Heart left ventricle (tissue), 16 donors: ENCODE measurements around the gene ADAM8. TPM values are rescaled to one million over a fixed set of nuclear protein-coding genes. Genes with fewer than 3 reads are reported as not detected.
"Not testable (repeated sequence)": the region's sequence is repeated elsewhere in the genome, so short reads cannot be mapped to it uniquely, and the experiment has no call there.

Experiments
- ATAC-seq, 4 donors: fragments of 200-7000 bp; cut with Tn5 transposase; one replicate each; pipeline ENCODE4 v1.9.1; 2020 to 2022; ENCODE audit warnings: moderate library complexity in 4 of 4, mild to moderate bottlenecking in 3 of 4, moderate number of reproducible peaks in 1 of 4
- DNase-seq, 5 donors: peaks; one replicate each; pipeline ENCODE4 v3.0.0-alpha.2; 2020
- H3K27ac ChIP-seq, 12 donors: fragments of 200-600 bp; sonication (generic) in 4 of 12; one replicate each; pipeline versions ENCODE4 v1.5.0 to v1.8.0; 2016 to 2022; ENCODE audit warnings: mild to moderate bottlenecking in 2 of 12
- H3K27me3 ChIP-seq, 9 donors: fragments of 200-600 bp; sonication (generic) in 2 of 9; one replicate each; pipeline versions ENCODE4 v1.5.1 to v1.8.0; 2016 to 2022; ENCODE audit warnings: mild to moderate bottlenecking in 3 of 9
- H3K36me3 ChIP-seq, 9 donors: fragments of 200-600 bp; sonication (generic) in 2 of 9; one replicate each; pipeline versions ENCODE4 v1.5.0 to v1.8.0; 2018 to 2022; ENCODE audit warnings: mild to moderate bottlenecking in 2 of 9
- H3K4me1 ChIP-seq, 12 donors: fragments of 200-600 bp; sonication (generic) in 4 of 12; one replicate each; pipeline versions ENCODE4 v1.5.0 to v1.8.0; 2016 to 2022; ENCODE audit warnings: mild to moderate bottlenecking in 3 of 12
- H3K4me3 ChIP-seq, 12 donors: fragments of 200-600 bp; sonication (generic) in 4 of 12; one replicate each; pipeline versions ENCODE4 v1.5.0 to v1.8.0; 2017 to 2022; ENCODE audit warnings: mild to moderate bottlenecking in 9 of 12, moderate library complexity in 4 of 12
- H3K9me3 ChIP-seq, 12 donors: fragments of 200-600 bp; sonication (generic) in 4 of 12; one replicate each; pipeline versions ENCODE4 v1.5.0 to v1.8.0; 2016 to 2022; ENCODE audit warnings: mild to moderate bottlenecking in 1 of 12
- CTCF ChIP-seq, 12 donors: fragments of 200-600 bp; sonication (generic) in 4 of 12; IDR thresholded peaks; one replicate each; pipeline versions ENCODE4 v1.5.0 to v1.8.0; 2018 to 2022; ENCODE audit warnings: antibody characterized with exemption in 12 of 12, mild to moderate bottlenecking in 5 of 12
- POLR2A ChIP-seq, 2 donors: fragments of 450-650 bp; IDR thresholded peaks; one replicate each; pipeline ENCODE4 v1.6.1; 2017; ENCODE audit warnings: antibody characterized with exemption in 2 of 2, mild to moderate bottlenecking in 2 of 2, moderate library complexity in 2 of 2
- WGBS, 4 donors: extraction: QIAGEN DNeasy Blood & Tissue Kit in 2 of 4; methylation state at CpG; one replicate each; pipeline versions ENCODE4 v1.1.5 to v1.1.7; 2013 to 2018; 5-methylcytosine and 5-hydroxymethylcytosine counted together
- intact Hi-C, 10 donors: fragments of 100-400 bp; cut with DNase I; formaldehyde crosslinking; loops; one replicate each; pipeline versions ENCODE4 v1.11.1 to v1.14.2; 2022
- polyA plus RNA-seq, 2 donors: library from polyadenylated mRNA; stranded (reverse); fragments of 200-250 nt; gene quantifications; one replicate each; pipeline ENCODE4 v1.2.3, GENCODE V29; 2013
- total RNA-seq, 9 donors: library from RNA; depleted of rRNA in 2 of 9; stranded (reverse); fragments of >200 nt in 2 of 9; fragmentation: NEBNext Ultra II Directional in 3 of 9; extraction: Animal tissue kit (Norgen Biotek cat#: 25700) in 3 of 9; gene quantifications; one replicate each; pipeline versions ENCODE4 v1.1.0 to v1.2.4, GENCODE V29; 2016 to 2023
- donor health status: ischemic (EF 13 %, LVEDD 7.1; RV severe dilation, severe dysfunction).
- donor health status: healthy with polysubstance abuse.
- donor health status: DM: no; HTN: yes; CAD: no.
- donor health status: DM: no; HTN: no; CAD: no.
- donor health status: ischemic (EF 25% LVEDD 6.9; RV normal size, moderate dysfunction).
- donor health status: ischemic (EF 25% LVEDD 5.7; RV mildly dilated, moderate dysfunction).
- donor health status: healthy.
- donor health status: DM: yes; HTN: yes; CAD: no.
- donor health status: ischemic (EF 35%, LVEDD 5.7; RV mildly dilated, moderate dysfunction).
- donor health status: nonischemic (EF 11% LVEDD 7.7; RV severe dilation, severe dysfunction).
- donor health status: DM: yes; HTN: yes; CAD: no.
- donor health status: PGD.
- donor health status: ischemic (EF 29% LVEDD 5.4; RV normal size, mild dysfunction).
- donor health status: nonischemic (EF 23%, LVEDD 6.1; RV moderate dilation, normal function).

The ADAM8 gene
- total and polyA plus RNA-seq, 11 donors, result 0.50 to 10.3 (median 1.6) TPM

- Histone ChIP-seq H3K9me3 (no peaks in the 10 kb centered on the region), H3K27me3 (no peaks in the 10 kb centered on the region), H3K4me1 (peaks cover 3 to 20% (median 5%) of the 10 kb centered on the region in 12 donors), H3K36me3 (peaks cover 0 to 28% (median 0%) of the 10 kb centered on the region in 9 donors), H3K27ac (no peak overlapping the region), H3K4me3 (no peak overlapping the region)
- ATAC-seq (no peak), DNase-seq (no peak)
- WGBS, 4 donors, result 71 to 85% (median 80%) methylated on average over 5 to 14 of the region's 14 CpGs
- TF ChIP-seq POLR2A (IDR thresholded peaks at IDR 0.05), result no peak
- TF ChIP-seq CTCF (IDR thresholded peaks at IDR 0.05), result no peak
- intact Hi-C loops, result no loop called here
Observed at GRCh38 chr10:133267293-133267692, 9.4 kb downstream of the ADAM8 start.

DNA sequence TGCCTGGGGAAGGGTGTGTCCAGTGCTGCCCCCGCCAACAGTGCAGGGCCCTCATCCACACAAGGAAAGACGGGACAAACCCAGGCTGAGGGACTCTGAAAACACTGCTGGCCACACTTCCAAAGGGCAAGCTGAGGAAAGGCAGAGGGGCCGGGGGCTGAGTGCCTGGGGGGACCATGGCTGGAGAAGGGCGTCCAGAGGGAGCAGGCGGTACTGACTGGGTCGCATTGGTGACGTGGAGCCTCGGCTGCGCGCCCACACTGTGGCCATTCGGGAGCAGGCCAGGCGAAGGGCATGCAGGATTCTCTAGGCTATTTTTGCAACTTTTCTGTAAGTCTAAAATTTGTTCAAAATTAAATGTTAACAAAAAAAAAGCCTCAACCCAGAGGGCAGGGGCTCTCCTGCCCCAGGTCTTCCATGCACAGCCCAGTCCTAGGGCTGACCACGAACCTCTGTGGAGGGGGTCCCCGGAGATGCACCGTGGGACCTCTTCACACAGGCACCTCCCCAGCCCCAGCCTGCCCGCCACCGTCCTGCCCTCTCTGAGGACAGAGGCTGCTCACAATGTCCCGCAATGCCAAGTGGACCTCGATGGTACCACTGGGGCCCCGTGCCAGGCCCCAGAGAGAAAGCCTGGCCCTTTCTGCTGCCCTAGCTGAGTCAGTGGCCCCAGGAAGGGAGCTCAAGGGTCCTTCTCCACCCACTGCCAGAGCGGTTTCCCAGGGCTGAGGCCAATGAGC lies 10.4 kb downstream of the ADAM8 start:
- WGBS, 4 donors, result 87 to 96% (median 90%) methylated on average over 17 to 21 of the region's 21 CpGs
- Histone ChIP-seq H3K27me3 (no peaks in the 10 kb centered on the region), H3K9me3 (no peaks in the 10 kb centered on the region), H3K27ac (no peak overlapping the region), H3K4me1 (peaks cover 5 to 25% (median 11%) of the 10 kb centered on the region in 12 donors), H3K4me3 (no peak overlapping the region), H3K36me3 (peaks cover 0 to 28% (median 0%) of the 10 kb centered on the region in 9 donors)
- no peak for DNase-seq
- intact Hi-C loops, result no loop called here
- TF ChIP-seq CTCF (IDR thresholded peaks at IDR 0.05), result no peak
- no peak for TF ChIP-seq POLR2A (IDR thresholded peaks at IDR 0.05)
- ATAC-seq, result no peak

DNA sequence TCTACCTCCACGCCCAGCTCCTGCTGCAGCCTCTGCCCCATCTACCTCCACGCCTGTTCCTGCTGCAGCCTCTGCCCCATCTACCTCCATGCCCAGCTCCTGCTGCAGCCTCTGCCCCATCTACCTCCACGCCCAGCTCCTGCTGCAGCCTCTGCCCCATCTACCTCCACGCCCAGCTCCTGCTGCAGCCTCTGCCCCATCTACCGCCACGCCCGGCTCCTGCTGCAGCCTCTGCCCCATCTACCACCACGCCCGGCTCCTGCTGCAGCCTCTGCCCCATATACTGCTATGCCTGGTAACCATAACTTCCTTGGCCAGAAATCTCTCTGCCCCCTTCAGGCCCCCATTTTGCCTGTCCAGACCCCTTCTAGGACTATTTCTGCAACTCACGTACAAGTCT lies 11.6 kb downstream of the ADAM8 start:
- H3K27ac ChIP-seq, ATAC-seq, H3K4me3 ChIP-seq, intact Hi-C loops, H3K9me3 ChIP-seq, H3K27me3 ChIP-seq, DNase-seq: not testable (repeated sequence)
- peaks cover 5 to 37% (median 16%) of the 10 kb centered on the region in 12 donors for H3K4me1 ChIP-seq
- WGBS, 4 donors, result 74 to 90% (median 82%) methylated on average over 10 of the region's 10 CpGs
- peaks cover 0 to 17% (median 0%) of the 10 kb centered on the region in 9 donors for H3K36me3 ChIP-seq

DNA sequence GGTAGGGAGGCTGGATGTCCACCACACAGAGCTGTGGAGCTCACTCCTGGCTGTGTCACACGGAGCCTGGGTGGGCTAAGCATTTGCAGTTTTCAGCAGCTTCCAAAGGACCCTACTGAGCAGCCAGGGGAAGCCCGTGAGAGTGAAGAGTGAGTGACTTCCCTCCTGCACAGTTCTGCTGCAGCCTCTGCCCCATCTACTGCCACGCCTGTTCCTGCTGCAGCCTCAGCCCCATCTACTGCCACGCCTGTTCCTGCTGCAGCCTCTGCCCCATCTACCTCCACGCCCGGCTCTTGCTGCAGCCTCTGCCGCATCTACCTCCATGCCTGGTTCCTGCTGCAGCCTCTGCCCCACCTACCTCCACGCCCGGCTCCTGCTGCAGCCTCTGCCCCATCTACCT lies 12.2 kb downstream of the ADAM8 start:
- Histone ChIP-seq H3K27me3 (no peaks in the 10 kb centered on the region), H3K36me3 (peaks cover 0 to 13% (median 0%) of the 10 kb centered on the region in 9 donors), H3K27ac (peak overlapping the region in 1 of 12 donors; percentile 78), H3K9me3 (no peaks in the 10 kb centered on the region), H3K4me1 (peaks cover 5 to 43% (median 17%) of the 10 kb centered on the region in 12 donors), H3K4me3 (no peak overlapping the region)
- ATAC-seq (no peak), DNase-seq (no peak)
- intact Hi-C loops, result loop anchor here in 1 of 10 donors (5.0 kb wide), 1 partner anchor 43 kb away; the partner anchor contains the start of genes TUBGCP2 and ZNF511
- WGBS, 4 donors, result 70 to 86% (median 74%) methylated on average over 9 of the region's 9 CpGs
- TF ChIP-seq CTCF (IDR thresholded peaks at IDR 0.05) (no peak), POLR2A (IDR thresholded peaks at IDR 0.05) (no peak)
